Activated B cell treated with CpG ODN at 0.5 μM for 24 hours (primary cell): Measurements from ENCODE around the gene KLHL3. TPM values are rescaled to one million over a fixed set of nuclear protein-coding genes. Genes with fewer than 3 reads are reported as not detected.

ENCODE experiments used
- ATAC-seq: fragments of 200-7000 bp; cut with Tn5 transposase; one replicate; pipeline ENCODE4 v1.10.0; 2021; ENCODE audit warnings: low read depth, mild to moderate bottlenecking, moderate library complexity
- CTCF ChIA-PET: fragments of 350-600 bp; sonication (Branson Sonifier 250); formaldehyde crosslinking; loops from one replicate; lab custom pipeline; 2021; ENCODE audit warnings: antibody characterized with exemption; lab: Charles Lee
- POLR2A ChIA-PET: fragments of 350-600 bp; sonication (Branson Sonifier 250); formaldehyde crosslinking; loops from one replicate; lab custom pipeline; 2021; ENCODE audit warnings: antibody characterized with exemption; lab: Charles Lee
- DNase-seq: peaks from one replicate; pipeline ENCODE4 v3.0.0; 2022
- H3K27ac Mint-ChIP-seq: one replicate; pipeline ENCODE4 v1.8.0; 2020; ENCODE audit warnings: mixed read lengths
- H3K27me3 Mint-ChIP-seq: one replicate; pipeline ENCODE4 v1.8.0; 2021; ENCODE audit warnings: mixed read lengths
- H3K36me3 Mint-ChIP-seq: one replicate; pipeline ENCODE4 v1.8.0; 2021; ENCODE audit warnings: low read depth, mixed read lengths
- H3K4me1 Mint-ChIP-seq: one replicate; pipeline ENCODE4 v1.8.0; 2021; ENCODE audit warnings: mixed read lengths
- H3K4me3 Mint-ChIP-seq: one replicate; pipeline ENCODE4 v1.8.0; 2020; ENCODE audit warnings: mild to moderate bottlenecking, mixed read lengths
- H3K9me3 Mint-ChIP-seq: one replicate; pipeline ENCODE4 v1.8.0; 2020; ENCODE audit warnings: mixed read lengths
- CTCF ChIP-seq: fragments of 200-600 bp; IDR thresholded peaks from one replicate; pipeline ENCODE4 v1.8.0; 2022; ENCODE audit warnings: antibody characterized with exemption, mild to moderate bottlenecking
- intact Hi-C: fragments of 100-400 bp; cut with micrococcal nuclease; formaldehyde crosslinking; loops from one replicate; pipeline ENCODE4 v1.15.1; 2024
- total RNA-seq: library from RNA; stranded (reverse); gene quantifications from 2 replicates; pipeline ENCODE4 v1.2.3, GENCODE V29; 2022

The KLHL3 gene
- total RNA-seq, 1 donor from 2014 or later = 5.9 TPM

GRCh38 chr5:137594717-137595116 is 141.2 kb downstream of the KLHL3 start:
- no peak for ATAC-seq
- Mint-ChIP-seq H3K4me3 (no peak overlapping the region), H3K27me3 (peaks cover 42% of the 10 kb centered on the region), H3K4me1 (no peaks in the 10 kb centered on the region), H3K36me3 (no peaks in the 10 kb centered on the region), H3K9me3 (peaks cover 5% of the 10 kb centered on the region), H3K27ac (no peak overlapping the region)
- ChIA-PET CTCF (no interaction called here), POLR2A (no interaction called here)
- no peak for TF ChIP-seq CTCF
- no peak for DNase-seq
- intact Hi-C loops = no loop called here

- CTCF ChIA-PET = no interaction called here
- POLR2A ChIA-PET = no interaction called here
- H3K4me3 Mint-ChIP-seq = no peak overlapping the region
- no peaks in the 10 kb centered on the region for H3K36me3 Mint-ChIP-seq
- peaks cover 25% of the 10 kb centered on the region for H3K27me3 Mint-ChIP-seq
- H3K27ac Mint-ChIP-seq = no peak overlapping the region
- ATAC-seq = no peak
- DNase-seq = no peak
- no peak for TF ChIP-seq CTCF
- H3K4me1 Mint-ChIP-seq = no peaks in the 10 kb centered on the region
- intact Hi-C loops = no loop called here
- H3K9me3 Mint-ChIP-seq = peaks cover 5% of the 10 kb centered on the region
Observed at GRCh38 chr5:137592317-137592716, 143.6 kb downstream of the KLHL3 start.

GRCh38 chr5:137589185-137589584 is 146.7 kb downstream of the KLHL3 start:
- DNase-seq (no peak), ATAC-seq (no peak)
- no peaks in the 10 kb centered on the region for H3K4me1 Mint-ChIP-seq
- H3K27me3 Mint-ChIP-seq = peaks cover 21% of the 10 kb centered on the region
- H3K9me3 Mint-ChIP-seq = peaks cover 5% of the 10 kb centered on the region
- no peak for TF ChIP-seq CTCF
- ChIA-PET CTCF (no interaction called here), POLR2A (no interaction called here)
- intact Hi-C loops = no loop called here
- no peak overlapping the region for H3K27ac Mint-ChIP-seq
- no peak overlapping the region for H3K4me3 Mint-ChIP-seq
- no peaks in the 10 kb centered on the region for H3K36me3 Mint-ChIP-seq

- H3K9me3 Mint-ChIP-seq = peaks cover 5% of the 10 kb centered on the region
- ATAC-seq = no peak
- no peaks in the 10 kb centered on the region for H3K4me1 Mint-ChIP-seq
- peaks cover 20% of the 10 kb centered on the region for H3K27me3 Mint-ChIP-seq
- POLR2A ChIA-PET = no interaction called here
- no peak for DNase-seq
- CTCF ChIA-PET = no interaction called here
- intact Hi-C loops = no loop called here
- no peaks in the 10 kb centered on the region for H3K36me3 Mint-ChIP-seq
- H3K27ac Mint-ChIP-seq = no peak overlapping the region
- H3K4me3 Mint-ChIP-seq = no peak overlapping the region
- TF ChIP-seq CTCF = no peak
Observed at GRCh38 chr5:137587919-137588318, 148.0 kb downstream of the KLHL3 start.

GRCh38 chr5:137584262-137584661 is 151.6 kb downstream of the KLHL3 start:
- CTCF ChIA-PET = no interaction called here

More at GRCh38 chr5:137584262-137584661, 151.6 kb downstream of the KLHL3 start:
- Mint-ChIP-seq H3K27me3 (peaks cover 19% of the 10 kb centered on the region), H3K4me1 (no peaks in the 10 kb centered on the region), H3K4me3 (no peak overlapping the region), H3K9me3 (no peaks in the 10 kb centered on the region), H3K27ac (no peak overlapping the region), H3K36me3 (no peaks in the 10 kb centered on the region)
- DNase-seq (no peak), ATAC-seq (no peak)
- no peak for TF ChIP-seq CTCF
- POLR2A ChIA-PET = no interaction called here
- intact Hi-C loops = no loop called here
